SK-N-SH (cell line): ENCODE data around the gene ARID1B.

Source experiments
- EZH2phosphoT487 ChIP-seq: fragments of 200-600 bp; sonication (generic); IDR thresholded peaks from 2 replicates; pipeline ENCODE4 v1.6.1; 2017; ENCODE audit warnings: low read depth, mixed run types, mild to moderate bottlenecking, antibody characterized with exemption, moderate library complexity, borderline replicate concordance
- MXI1 ChIP-seq: IDR thresholded peaks from 2 replicates; pipeline ENCODE4 v1.6.1; 2012; ENCODE audit warnings: mild to moderate bottlenecking, low read depth, low read length, improper control_type of control experiment
- SIN3A ChIP-seq: IDR thresholded peaks from 2 replicates; pipeline ENCODE4 v1.6.1; 2012; ENCODE audit warnings: low read depth, mild to moderate bottlenecking, low read length, moderate library complexity, borderline replicate concordance
- SMC3 ChIP-seq: IDR thresholded peaks from 2 replicates; pipeline ENCODE4 v1.6.1; 2012; ENCODE audit warnings: low read depth, low read length, improper control_type of control experiment
- TAF1 ChIP-seq: IDR thresholded peaks from 2 replicates; pipeline ENCODE4 v1.6.1; 2012; ENCODE audit warnings: low read depth, mild to moderate bottlenecking, low read length, moderate library complexity, borderline replicate concordance
- YY1 ChIP-seq: IDR thresholded peaks from 2 replicates; pipeline ENCODE4 v1.4.0; 2012; ENCODE audit warnings: low read depth, mild to moderate bottlenecking
- TF ChIP-seq, protein P1 (sequence below): fragments of 200-600 bp; sonication (generic); IDR thresholded peaks from 2 replicates; pipeline ENCODE4 v1.6.1; 2017; ENCODE audit warnings: antibody characterized with exemption, mild to moderate bottlenecking, moderate library complexity
- TF ChIP-seq, protein P2 (sequence below): IDR thresholded peaks from 2 replicates; pipeline ENCODE4 v1.4.0; 2012; ENCODE audit warnings: low read depth

DNA sequence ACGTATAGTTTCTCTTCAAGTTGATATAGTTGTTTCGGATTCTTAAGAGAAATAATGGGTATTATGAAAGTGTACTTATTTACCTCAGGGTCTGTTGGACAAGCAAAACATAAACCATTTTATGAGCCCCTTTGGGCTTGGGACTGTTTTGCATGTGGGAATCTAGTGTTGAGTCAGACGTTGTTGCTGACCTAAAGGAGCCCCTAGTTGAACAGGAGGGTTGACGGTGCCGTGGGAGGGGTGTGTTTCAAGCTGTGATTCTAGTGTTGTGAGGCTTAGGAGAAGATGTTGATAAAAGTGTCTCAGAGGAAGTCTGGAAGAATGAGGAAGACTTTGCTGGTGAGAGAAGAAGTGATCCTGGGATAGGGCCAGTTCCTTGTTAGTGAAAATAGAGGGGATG lies 140.0 kb downstream of the ARID1B start:
- TF ChIP-seq TAF1: no peak
- TF ChIP-seq EZH2phosphoT487: no peak
- no peak for TF ChIP-seq SMC3
- TF ChIP-seq, protein P1, sequence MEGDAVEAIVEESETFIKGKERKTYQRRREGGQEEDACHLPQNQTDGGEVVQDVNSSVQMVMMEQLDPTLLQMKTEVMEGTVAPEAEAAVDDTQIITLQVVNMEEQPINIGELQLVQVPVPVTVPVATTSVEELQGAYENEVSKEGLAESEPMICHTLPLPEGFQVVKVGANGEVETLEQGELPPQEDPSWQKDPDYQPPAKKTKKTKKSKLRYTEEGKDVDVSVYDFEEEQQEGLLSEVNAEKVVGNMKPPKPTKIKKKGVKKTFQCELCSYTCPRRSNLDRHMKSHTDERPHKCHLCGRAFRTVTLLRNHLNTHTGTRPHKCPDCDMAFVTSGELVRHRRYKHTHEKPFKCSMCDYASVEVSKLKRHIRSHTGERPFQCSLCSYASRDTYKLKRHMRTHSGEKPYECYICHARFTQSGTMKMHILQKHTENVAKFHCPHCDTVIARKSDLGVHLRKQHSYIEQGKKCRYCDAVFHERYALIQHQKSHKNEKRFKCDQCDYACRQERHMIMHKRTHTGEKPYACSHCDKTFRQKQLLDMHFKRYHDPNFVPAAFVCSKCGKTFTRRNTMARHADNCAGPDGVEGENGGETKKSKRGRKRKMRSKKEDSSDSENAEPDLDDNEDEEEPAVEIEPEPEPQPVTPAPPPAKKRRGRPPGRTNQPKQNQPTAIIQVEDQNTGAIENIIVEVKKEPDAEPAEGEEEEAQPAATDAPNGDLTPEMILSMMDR: no peak
- no peak for TF ChIP-seq YY1
- no peak for TF ChIP-seq SIN3A
- TF ChIP-seq MXI1: no peak
- TF ChIP-seq, protein P2, sequence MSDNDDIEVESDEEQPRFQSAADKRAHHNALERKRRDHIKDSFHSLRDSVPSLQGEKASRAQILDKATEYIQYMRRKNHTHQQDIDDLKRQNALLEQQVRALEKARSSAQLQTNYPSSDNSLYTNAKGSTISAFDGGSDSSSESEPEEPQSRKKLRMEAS: no peak
